ENCODE measurements around the gene MMEL1. TPM values are rescaled to one million over a fixed set of nuclear protein-coding genes. Genes with fewer than 3 reads are reported as not detected.

Gene MMEL1
- total and polyA plus RNA-seq, 2 donors (not counting 3 experiments of a cell fraction or from before 2014, with no cell fraction given) = 1.1 to 1.2 TPM

- intact Hi-C loops (cut with micrococcal nuclease) = no loop called here
- peaks cover 8% of the 10 kb centered on the region for H3K4me1 ChIP-seq (ENCODE audit: control insufficient read depth, extremely low read depth, insufficient read depth, low read length)
- no peak overlapping the region for H3K27ac ChIP-seq (ENCODE audit: insufficient read depth, low read depth, low read length)
- POLR2A ChIA-PET = no interaction called here
- H3K9me3 ChIP-seq (replicated peaks; ENCODE audit: control insufficient read depth, insufficient read depth, low read length) = no peaks in the 10 kb centered on the region
- H3K79me2 ChIP-seq (ENCODE audit: control insufficient read depth, insufficient read depth, low read length) = no peaks in the 10 kb centered on the region
- CTCF ChIA-PET = no interaction called here
- FAIRE-seq = no peak
- TF ChIP-seq JUN (IDR thresholded peaks at IDR 0.05; ENCODE audit: borderline replicate concordance, insufficient read depth, insufficient read length, low read depth) = no peak
- no peak for TF ChIP-seq MYC (IDR thresholded peaks at IDR 0.05; ENCODE audit: low read depth, low read length)
- TF ChIP-seq CTCF (IDR thresholded peaks at IDR 0.05; ENCODE audit: extremely low read depth in 1 of 2, insufficient read depth in 1 of 2, low read depth in 1 of 2, low read length in 2 of 2) = no peak
- no peak for TF ChIP-seq POLR2AphosphoS5 (IDR thresholded peaks at IDR 0.05; ENCODE audit: insufficient read depth, low read depth, low read length)
- TF ChIP-seq POLR2A (IDR thresholded peaks at IDR 0.05; ENCODE audit: low read depth, low read length) = no peak
- TF ChIP-seq MAX (IDR thresholded peaks at IDR 0.05; ENCODE audit: insufficient read depth, insufficient read length) = no peak
- TF ChIP-seq GATA2 (IDR thresholded peaks at IDR 0.05; ENCODE audit: insufficient read depth, insufficient read length, low read depth, low read length) = no peak
- TF ChIP-seq EZH2 (IDR thresholded peaks at IDR 0.05; ENCODE audit: borderline replicate concordance, low read depth, low read length, severe bottlenecking) = no peak
- no peak for TF ChIP-seq FOS (IDR thresholded peaks at IDR 0.05; ENCODE audit: borderline replicate concordance, insufficient read depth, low read length)
- dilution Hi-C loops (cut with MboI; ENCODE audit: extremely low pct_ligation_motif_present, low sequenced_read_pairs) = no loop called here
- no peak overlapping the region for H3K9ac ChIP-seq (replicated peaks; ENCODE audit: extremely low read depth, insufficient read depth, low read length)
- no peak overlapping the region for H3K4me3 ChIP-seq (replicated peaks in 1 of 3; ENCODE audit: insufficient read depth in 1 of 3, low read depth in 1 of 3, low read length in 3 of 3)
- DNase-seq (ENCODE audit: low read depth, low spot score) = no peak
- H3K36me3 ChIP-seq (ENCODE audit: control insufficient read depth in 2 of 2, extremely low read depth in 1 of 2, insufficient read depth in 2 of 2, low read length in 2 of 2) = no peaks in the 10 kb centered on the region
- no peaks in the 10 kb centered on the region for H3K27me3 ChIP-seq (ENCODE audit: control insufficient read depth in 2 of 2, insufficient read depth in 2 of 2, low read length in 2 of 2)
- no peaks in the 10 kb centered on the region for H3K9me1 ChIP-seq (replicated peaks; ENCODE audit: control insufficient read depth, extremely low read depth, insufficient read depth, low read length)
- BruUV-seq (replicated peaks) = no TSS peak
- no peak overlapping the region for H3K4me2 ChIP-seq (ENCODE audit: insufficient read depth, low read length)
- no peaks in the 10 kb centered on the region for H4K20me1 ChIP-seq (replicated peaks; ENCODE audit: control insufficient read depth, extremely low read depth, insufficient read depth, low read length)
- H2AFZ ChIP-seq (ENCODE audit: low read depth, low read length) = no peak overlapping the region
These were observed 36.8 kb downstream of the MMEL1 start for GRCh38 chr1:2595812-2596529.

Data from endothelial cell of umbilical vein (primary cell).